HG03460 (cell line): Measurements from ENCODE around the gene RNF157.
"Not testable (repeated sequence)": the region's sequence is repeated elsewhere in the genome, so short reads cannot be mapped to it uniquely, and the experiment has no call there.

Experiments used
- ATAC-seq: cut with Tn5 transposase; IDR thresholded peaks from one replicate; pipeline ENCODE4 v1.9.1; 2021; ENCODE audit not compliant: unreplicated experiment

RNF157 gene

GRCh38 chr17:76270770-76271668 is 30.7 kb upstream of the RNF157 start:
- ATAC-seq: no peak

GRCh38 chr17:76270127-76270592 is 29.9 kb upstream of the RNF157 start:
- ATAC-seq: no peak

- ATAC-seq: no peak
These were observed 29.0 kb upstream of the RNF157 start for GRCh38 chr17:76268991-76269981.

GRCh38 chr17:76268015-76268749 is 27.9 kb upstream of the RNF157 start:
- no peak for ATAC-seq

- ATAC-seq: not testable (repeated sequence)
These were observed 27.3 kb upstream of the RNF157 start for GRCh38 chr17:76267581-76268001.

- ATAC-seq: no peak
These were observed 26.8 kb upstream of the RNF157 start for GRCh38 chr17:76267051-76267576.

GRCh38 chr17:76266244-76266938 is 26.1 kb upstream of the RNF157 start:
- no peak for ATAC-seq

- no peak for ATAC-seq
These were observed 25.4 kb upstream of the RNF157 start for GRCh38 chr17:76265624-76266243.

- ATAC-seq: peak; percentile 61
These were observed 24.7 kb upstream of the RNF157 start, which contains the start of gene UBALD2 for GRCh38 chr17:76264755-76265623. TSS of gene UBALD2 (plus strand) at chr17:76265348. CDS start at chr17:76265506, 158 bp downstream.

- no peak for ATAC-seq
These were observed 24.1 kb upstream of the RNF157 start for GRCh38 chr17:76264425-76264754.

- no peak for ATAC-seq
These were observed 23.6 kb upstream of the RNF157 start for GRCh38 chr17:76263896-76264295.

- no peak for ATAC-seq
These were observed 22.5 kb upstream of the RNF157 start for GRCh38 chr17:76262732-76263344.

- ATAC-seq: no peak
These were observed 21.3 kb upstream of the RNF157 start for GRCh38 chr17:76261421-76262215.

GRCh38 chr17:76260669-76261068 is 20.4 kb upstream of the RNF157 start:
- ATAC-seq: no peak

GRCh38 chr17:76260220-76260619 is 19.9 kb upstream of the RNF157 start:
- no peak for ATAC-seq

- not testable (repeated sequence) for ATAC-seq
These were observed 16.2 kb upstream of the RNF157 start for GRCh38 chr17:76256430-76257050.
